ENCODE data around the gene TNPO2.

GRCh38 chr19:12705169-12705568 is 18.6 kb downstream of the TNPO2 start:
- TF ChIP-seq YY1 (IDR thresholded peaks at IDR 0.05; ENCODE audit: insufficient read depth, insufficient read length) = no peak
- no peak for TF ChIP-seq ZNF274 (IDR thresholded peaks at IDR 0.05; ENCODE audit: low read depth, low read length)
